Measurements from ENCODE around the gene CCDC136.

The CCDC136 gene

GRCh38 chr7:128831994-128832879 lies 40.5 kb downstream of the CCDC136 start:
- DNase-seq (ENCODE audit: low read depth in 2 of 2) = no peak

- DNase-seq (ENCODE audit: low read depth in 2 of 2) = no peak
These were observed 41.0 kb downstream of the CCDC136 start for GRCh38 chr7:128832880-128833147.

- DNase-seq (ENCODE audit: low read depth in 2 of 2) = no peak
These were observed 41.6 kb downstream of the CCDC136 start for GRCh38 chr7:128833148-128833945.

GRCh38 chr7:128833946-128834325 lies 42.2 kb downstream of the CCDC136 start:
- no peak for DNase-seq (ENCODE audit: low read depth in 2 of 2)

GRCh38 chr7:128835231-128835751 lies 43.5 kb downstream of the CCDC136 start:
- DNase-seq (ENCODE audit: low read depth in 2 of 2) = no peak

GRCh38 chr7:128835790-128836641 lies 44.2 kb downstream of the CCDC136 start:
- DNase-seq (ENCODE audit: low read depth in 2 of 2) = no peak

- DNase-seq (ENCODE audit: low read depth in 2 of 2) = no peak
These were observed 45.1 kb downstream of the CCDC136 start for GRCh38 chr7:128836729-128837348.

- no peak for DNase-seq (ENCODE audit: low read depth in 2 of 2)
These were observed 45.8 kb downstream of the CCDC136 start for GRCh38 chr7:128837521-128837921.

- DNase-seq (ENCODE audit: low read depth in 2 of 2) = no peak
These were observed 46.5 kb downstream of the CCDC136 start for GRCh38 chr7:128838109-128838779.

GRCh38 chr7:128838981-128839731 lies 47.4 kb downstream of the CCDC136 start:
- no peak for DNase-seq (ENCODE audit: low read depth in 2 of 2)

GRCh38 chr7:128839751-128840177 lies 48.0 kb downstream of the CCDC136 start:
- no peak for DNase-seq (ENCODE audit: low read depth in 2 of 2)

GRCh38 chr7:128840326-128841170 lies 48.8 kb downstream of the CCDC136 start:
- no peak for DNase-seq (ENCODE audit: low read depth in 2 of 2)

GRCh38 chr7:128841171-128841690 lies 49.5 kb downstream of the CCDC136 start:
- no peak for DNase-seq (ENCODE audit: low read depth in 2 of 2)

- peak; percentile 45 to 59 for DNase-seq (ENCODE audit: low read depth in 2 of 2)
These were observed 50.3 kb downstream of the CCDC136 start for GRCh38 chr7:128841921-128842673.

GRCh38 chr7:128842674-128843641 lies 51.2 kb downstream of the CCDC136 start:
- DNase-seq (ENCODE audit: low read depth in 2 of 2) = no peak

- DNase-seq (ENCODE audit: low read depth in 2 of 2) = no peak
These were observed 52.3 kb downstream of the CCDC136 start for GRCh38 chr7:128843938-128844621.

All from stimulated activated CD8-positive, alpha-beta memory T cell treated with anti-CD3 and anti-CD28 coated beads, Interleukin-15, amount 100 ng/mL, for 48 hours (primary cell).